ENCODE results near the gene ST7L.
"Not testable (repeated sequence)": the region's sequence is repeated elsewhere in the genome, so short reads cannot be mapped to it uniquely, and the experiment has no call there.

ST7L gene, protein sequence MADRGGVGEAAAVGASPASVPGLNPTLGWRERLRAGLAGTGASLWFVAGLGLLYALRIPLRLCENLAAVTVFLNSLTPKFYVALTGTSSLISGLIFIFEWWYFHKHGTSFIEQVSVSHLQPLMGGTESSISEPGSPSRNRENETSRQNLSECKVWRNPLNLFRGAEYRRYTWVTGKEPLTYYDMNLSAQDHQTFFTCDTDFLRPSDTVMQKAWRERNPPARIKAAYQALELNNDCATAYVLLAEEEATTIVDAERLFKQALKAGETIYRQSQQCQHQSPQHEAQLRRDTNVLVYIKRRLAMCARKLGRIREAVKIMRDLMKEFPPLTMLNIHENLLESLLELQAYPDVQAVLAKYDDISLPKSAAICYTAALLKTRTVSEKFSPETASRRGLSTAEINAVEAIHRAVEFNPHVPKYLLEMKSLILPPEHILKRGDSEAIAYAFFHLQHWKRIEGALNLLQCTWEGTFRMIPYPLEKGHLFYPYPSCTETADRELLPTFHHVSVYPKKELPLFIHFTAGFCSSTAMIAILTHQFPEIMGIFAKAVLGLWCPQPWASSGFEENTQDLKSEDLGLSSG

GRCh38 chr1:112618721-112619517 lies at the start of gene ST7L:
Gene ST7L, minus strand, starts transcription at chr1:112619141. Its CDS starts 28 bp downstream, at chr1:112619113.
- DNase-seq: peak; percentile 22

DNA sequence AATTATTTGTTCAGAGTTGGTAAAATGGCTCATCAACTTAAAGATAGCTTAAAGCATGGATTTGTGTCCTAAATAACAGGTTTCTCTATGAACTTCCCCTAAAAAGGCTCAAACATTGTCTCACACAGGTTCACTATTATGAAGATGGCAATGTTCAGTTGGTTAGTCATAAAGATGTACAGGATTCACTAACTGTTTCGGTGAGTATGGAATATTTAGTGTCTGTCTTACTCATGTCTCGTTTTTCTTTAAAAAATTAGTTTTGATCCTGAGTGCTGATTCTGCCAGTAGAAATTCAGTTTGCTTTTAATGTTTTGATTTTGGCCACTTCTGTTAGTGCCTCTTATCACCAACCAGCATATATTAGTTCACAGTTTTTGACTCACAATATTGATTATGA lies 48.0 kb upstream of the ST7L start:
- no peak for DNase-seq

- no peak for DNase-seq
These were observed 46.9 kb upstream of the ST7L start for GRCh38 chr1:112665857-112666256.

- no peak for DNase-seq
These were observed 32.3 kb upstream of the ST7L start for GRCh38 chr1:112651205-112651604.

- DNase-seq: no peak
These were observed 27.3 kb upstream of the ST7L start for GRCh38 chr1:112646225-112646624.

GRCh38 chr1:112643080-112643479 lies 24.1 kb upstream of the ST7L start:
- DNase-seq: no peak

DNA sequence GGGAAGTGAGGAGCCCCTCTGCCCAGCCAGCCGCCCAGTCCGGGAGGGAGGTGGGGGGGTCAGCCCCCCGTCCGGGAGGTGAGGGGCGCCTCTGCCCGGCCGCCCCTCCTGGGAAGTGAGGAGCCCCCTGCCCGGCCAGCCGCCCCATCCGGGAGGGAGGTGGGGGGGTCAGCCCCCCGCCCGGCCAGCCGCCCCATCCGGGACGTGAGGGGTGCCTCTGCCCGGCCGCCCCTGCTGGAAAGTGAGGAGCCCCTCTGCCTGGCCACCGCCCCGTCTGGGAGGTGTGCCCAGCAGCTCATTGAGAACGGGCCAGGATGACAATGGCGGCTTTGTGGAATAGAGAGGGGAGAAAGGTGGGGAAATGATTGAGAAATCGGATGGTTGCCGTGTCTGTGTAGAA lies 21.5 kb upstream of the ST7L start:
- not testable (repeated sequence) for DNase-seq

DNA sequence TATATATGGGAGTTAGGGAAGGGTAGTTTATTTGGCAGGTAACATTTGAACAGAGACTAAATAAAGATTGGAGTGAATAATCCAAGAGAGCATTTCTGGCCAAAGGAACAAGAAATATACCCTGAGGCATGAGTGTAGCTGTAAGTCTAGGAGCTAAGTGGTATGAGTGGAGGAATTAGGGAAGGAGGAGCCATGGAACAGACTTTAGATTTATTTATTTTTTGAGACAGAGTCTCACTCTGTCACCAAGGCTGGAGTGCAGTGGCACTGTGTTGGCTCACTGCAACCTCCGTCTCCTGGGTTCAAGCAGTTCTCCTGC lies 19.1 kb upstream of the ST7L start:
- no peak for DNase-seq

DNA sequence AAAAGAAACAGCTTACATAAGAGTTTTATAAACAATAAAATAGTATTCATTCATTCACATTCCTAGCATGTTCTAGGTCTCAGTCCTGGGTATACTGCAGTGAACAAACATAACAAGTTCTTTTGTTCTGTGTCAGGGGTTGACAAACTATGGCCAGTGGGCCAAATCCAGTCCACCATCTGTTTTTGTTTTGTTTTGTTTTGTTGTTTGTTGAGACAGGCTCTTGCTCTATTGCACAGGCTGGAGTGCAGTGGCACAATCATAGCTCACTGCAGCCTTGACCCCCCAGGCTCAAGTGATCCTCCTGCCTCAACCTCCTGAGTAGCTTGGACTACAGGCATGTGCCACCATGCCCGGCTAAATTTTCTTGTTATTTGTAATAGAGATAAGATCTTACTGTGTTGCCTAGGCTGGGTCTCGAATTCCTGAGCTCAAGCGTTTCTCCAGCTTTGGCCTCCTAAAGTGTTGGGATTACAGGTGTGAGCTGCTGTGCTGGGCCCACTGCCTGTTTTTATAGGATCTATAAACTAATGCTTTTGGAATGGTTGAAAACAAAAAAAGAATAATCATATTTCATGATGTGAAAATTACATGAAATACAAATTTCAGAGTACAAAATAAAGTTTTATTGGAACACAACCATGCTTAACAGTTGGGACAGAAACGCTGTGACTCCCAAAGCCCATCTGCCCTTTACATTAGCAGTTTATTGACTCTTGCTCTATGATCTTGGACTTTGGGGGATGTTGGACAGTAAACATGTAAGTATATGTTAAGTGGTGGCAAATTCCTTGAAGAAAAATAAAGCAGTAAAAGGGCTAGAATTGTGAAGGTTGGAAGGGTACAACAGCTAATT lies 18.5 kb upstream of the ST7L start:
- no peak for DNase-seq

DNA sequence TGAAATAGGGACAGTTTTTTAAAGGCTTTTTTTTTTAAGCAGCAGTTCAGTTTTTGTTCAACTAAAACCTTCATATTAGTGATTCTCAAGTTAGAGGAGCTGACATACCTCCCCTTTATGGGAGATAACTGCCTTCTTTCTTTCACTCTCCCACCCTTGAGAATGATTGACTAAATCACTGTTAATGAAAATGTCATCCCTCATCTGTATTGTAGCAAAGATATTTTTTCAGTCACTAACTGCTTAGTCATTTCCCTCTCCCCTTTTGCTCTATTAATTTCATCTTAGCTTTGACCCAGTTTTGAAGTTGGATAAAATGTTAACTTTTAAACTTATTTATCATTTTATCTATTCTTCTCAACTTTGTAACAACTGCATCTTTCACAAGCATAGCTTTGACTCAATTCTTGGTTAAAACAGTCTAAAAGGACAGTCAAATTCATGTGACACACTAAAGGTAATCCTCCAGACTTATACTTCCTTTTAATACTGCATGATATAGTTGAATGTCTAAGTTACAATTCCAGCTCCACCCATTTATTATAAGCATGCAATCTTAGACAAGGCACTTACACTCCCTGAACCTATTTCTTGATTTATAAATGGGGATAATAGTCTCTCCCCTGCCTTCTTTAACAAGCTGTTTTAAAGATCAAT lies 17.8 kb upstream of the ST7L start:
- no peak for DNase-seq

- DNase-seq: no peak
These were observed 17.1 kb upstream of the ST7L start for GRCh38 chr1:112636056-112636455.

GRCh38 chr1:112634367-112634766 lies 15.4 kb upstream of the ST7L start:
- no peak for DNase-seq

GRCh38 chr1:112633628-112634027 lies 14.7 kb upstream of the ST7L start:
- no peak for DNase-seq

- DNase-seq: no peak
These were observed 10.3 kb upstream of the ST7L start for GRCh38 chr1:112629256-112629655.

GRCh38 chr1:112628516-112628915 lies 9.6 kb upstream of the ST7L start:
- no peak for DNase-seq

- no peak for DNase-seq
These were observed 7.9 kb upstream of the ST7L start for GRCh38 chr1:112626887-112627286.

DNA sequence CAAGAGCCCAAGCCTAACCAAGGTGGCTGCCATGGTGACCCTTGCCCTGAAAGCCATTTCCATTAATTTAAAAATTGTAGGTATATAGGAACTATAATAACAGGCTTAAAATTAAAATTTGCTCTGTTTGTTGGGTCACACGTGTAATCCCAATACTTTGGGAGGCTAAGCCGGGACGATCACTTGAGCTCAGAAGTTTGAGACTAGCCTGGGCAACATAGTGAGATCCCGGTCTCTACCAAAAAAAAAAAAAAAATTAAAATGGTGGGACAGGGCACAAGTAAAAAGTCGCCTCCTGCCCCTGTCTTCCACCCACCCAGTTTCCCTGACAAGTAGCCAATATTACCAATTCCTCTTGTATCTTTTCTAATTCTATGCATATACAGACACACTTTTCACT lies 7.3 kb upstream of the ST7L start:
- DNase-seq: no peak

DNA sequence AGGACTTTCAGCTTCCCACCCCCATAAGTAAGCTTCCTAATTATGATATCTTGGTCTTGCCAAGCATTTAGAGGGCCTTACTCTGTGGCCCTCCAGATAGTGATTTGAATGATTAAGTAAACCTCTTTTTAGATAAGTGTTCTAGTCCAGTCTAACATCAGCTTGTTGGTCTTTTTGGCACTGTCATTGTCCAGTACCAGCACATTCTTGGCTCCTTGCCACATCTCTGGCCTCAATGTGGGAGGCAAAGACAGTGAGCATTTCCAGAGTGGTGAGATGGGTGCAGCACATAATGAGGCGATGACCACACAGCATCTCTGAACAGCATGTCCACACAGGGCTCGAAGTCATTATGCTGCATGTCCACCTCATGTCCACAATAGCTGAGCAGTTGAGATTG lies 6.8 kb upstream of the ST7L start:
- DNase-seq: no peak

- not testable (repeated sequence) for DNase-seq
These were observed 5.6 kb upstream of the ST7L start for GRCh38 chr1:112624493-112624892.

GRCh38 chr1:112620377-112620695 lies 1.4 kb upstream of the ST7L start:
- no peak for DNase-seq

- peak; percentile 82 for DNase-seq
These were observed 806 bp upstream of the ST7L start, which contains the start of gene CAPZA1 for GRCh38 chr1:112619518-112620376. Gene CAPZA1, plus strand, starts transcription at chr1:112619832. Its CDS starts 13 bp downstream, at chr1:112619845.
